Measurements from ENCODE around the gene MSRB1.

Gene MSRB1

DNA sequence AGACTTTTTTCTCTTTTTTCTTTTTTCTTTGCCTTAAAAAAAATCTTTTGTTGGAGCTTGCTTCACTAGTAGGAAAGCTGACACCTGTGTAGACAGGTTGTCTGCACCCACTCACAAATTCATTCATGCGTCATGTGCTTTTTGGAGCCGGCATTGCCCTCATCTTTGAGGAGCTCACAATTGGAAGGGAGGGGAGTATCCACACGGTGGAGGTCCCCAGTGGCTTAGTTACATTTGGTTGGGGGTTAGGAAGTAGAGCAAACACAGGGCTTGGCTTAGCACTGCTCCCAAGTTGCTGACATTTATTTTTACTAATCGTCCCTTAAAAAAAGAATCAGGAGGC, 52.3 kb downstream of the MSRB1 start:
- DNase-seq = no peak

DNA sequence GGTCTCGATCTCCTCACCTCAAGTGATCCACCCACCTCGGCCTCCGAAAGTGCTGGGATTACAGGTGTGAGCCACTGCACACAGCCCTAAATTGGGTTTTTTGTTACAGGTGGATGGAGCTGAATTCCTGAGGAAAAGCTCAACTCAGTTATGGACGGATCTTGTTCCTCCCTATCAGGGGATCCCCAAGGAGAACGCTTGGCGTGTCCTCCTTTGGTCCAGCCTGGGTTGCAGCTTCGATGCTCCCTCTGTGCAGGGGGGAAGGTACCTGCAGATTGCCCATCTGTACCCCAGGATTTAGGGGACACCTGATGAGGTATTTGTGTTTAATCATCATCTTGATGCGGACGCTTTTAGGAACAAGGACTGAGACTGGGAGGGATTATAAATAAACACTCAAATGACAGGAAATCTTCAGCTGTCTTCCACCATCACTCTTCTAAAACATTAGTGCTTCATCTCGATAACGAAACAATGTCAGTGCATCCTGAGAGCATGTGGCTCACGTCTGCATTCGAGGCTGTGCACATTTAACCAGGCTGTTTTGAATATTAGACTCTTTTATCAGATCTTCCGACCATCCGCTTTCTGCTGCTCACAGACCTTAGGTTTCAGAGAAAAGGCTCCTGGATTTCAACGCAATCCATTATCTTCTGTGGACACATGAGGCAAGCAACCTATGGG, 52.8 kb downstream of the MSRB1 start:
- DNase-seq = no peak
